ENCODE data around the gene RANBP9. TPM values are rescaled to one million over a fixed set of nuclear protein-coding genes. Genes with fewer than 3 reads are reported as not detected.

Gene RANBP9
- total RNA-seq, 2 experiments from 2014 or later, result 57.2 to 74.3 TPM

Other genes with a start within 250 kb of the RANBP9 start
- gene GFOD1, start 224.2 kb downstream of the RANBP9 start, total RNA-seq, result 10 to 100 TPM; 10.6 to 11.6 TPM
- 10 to 100 TPM in 1 of 2 experiments, 1 to 10 TPM in 1; 6.9 to 10.9 TPM for gene SIRT5, start 137.2 kb downstream of the RANBP9 start, total RNA-seq
- 10 to 100 TPM; 56.6 to 70.9 TPM for gene NOL7, start 96.5 kb downstream of the RANBP9 start, total RNA-seq
- 10 to 100 TPM; 27.7 to 31.1 TPM for gene MCUR1, start 102.7 kb upstream of the RANBP9 start, total RNA-seq
- gene RNF182, start 213.1 kb upstream of the RANBP9 start, total RNA-seq, result not detected

Measured in activated CD8-positive, alpha-beta memory T cell treated with anti-CD3 and anti-CD28 coated beads, Interleukin-2, amount 10 ng/mL, durations not matched to agents 7 days and 5 days (primary cell).